ENCODE data around the gene NRXN3.

- TF ChIP-seq SIN3A (IDR thresholded peaks at IDR 0.05; ENCODE audit: low read depth) (no peak), JUND (IDR thresholded peaks at IDR 0.05) (no peak), POLR2A (IDR thresholded peaks at IDR 0.05; ENCODE audit: borderline replicate concordance, extremely low read depth, insufficient read depth, insufficient read length) (no peak), EZH2 (IDR thresholded peaks at IDR 0.05) (no peak), YY1 (IDR thresholded peaks at IDR 0.05; ENCODE audit: extremely low read depth, insufficient replicate concordance, low read depth, low read length) (no peak), ZNF274 (IDR thresholded peaks at IDR 0.05; ENCODE audit: low read depth, low read length) (no peak), SP1 (IDR thresholded peaks at IDR 0.05; ENCODE audit: low read depth) (no peak)
- TF ChIP-seq, protein P1, sequence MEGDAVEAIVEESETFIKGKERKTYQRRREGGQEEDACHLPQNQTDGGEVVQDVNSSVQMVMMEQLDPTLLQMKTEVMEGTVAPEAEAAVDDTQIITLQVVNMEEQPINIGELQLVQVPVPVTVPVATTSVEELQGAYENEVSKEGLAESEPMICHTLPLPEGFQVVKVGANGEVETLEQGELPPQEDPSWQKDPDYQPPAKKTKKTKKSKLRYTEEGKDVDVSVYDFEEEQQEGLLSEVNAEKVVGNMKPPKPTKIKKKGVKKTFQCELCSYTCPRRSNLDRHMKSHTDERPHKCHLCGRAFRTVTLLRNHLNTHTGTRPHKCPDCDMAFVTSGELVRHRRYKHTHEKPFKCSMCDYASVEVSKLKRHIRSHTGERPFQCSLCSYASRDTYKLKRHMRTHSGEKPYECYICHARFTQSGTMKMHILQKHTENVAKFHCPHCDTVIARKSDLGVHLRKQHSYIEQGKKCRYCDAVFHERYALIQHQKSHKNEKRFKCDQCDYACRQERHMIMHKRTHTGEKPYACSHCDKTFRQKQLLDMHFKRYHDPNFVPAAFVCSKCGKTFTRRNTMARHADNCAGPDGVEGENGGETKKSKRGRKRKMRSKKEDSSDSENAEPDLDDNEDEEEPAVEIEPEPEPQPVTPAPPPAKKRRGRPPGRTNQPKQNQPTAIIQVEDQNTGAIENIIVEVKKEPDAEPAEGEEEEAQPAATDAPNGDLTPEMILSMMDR (IDR thresholded peaks at IDR 0.05 in 2 of 3, conservative IDR thresholded peaks at IDR 0.05 in 1 of 3; ENCODE audit: borderline replicate concordance in 1 of 3, insufficient read depth in 1 of 3, low read depth in 2 of 3, low read length in 2 of 3), result no peak
Measured at GRCh38 chr14:79567306-79567705, 1397.1 kb downstream of the NRXN3 start.

Measured in HCT116 (cell line).